ENCODE data around the gene VWA8. TPM values are rescaled to one million over a fixed set of nuclear protein-coding genes. Genes with fewer than 3 reads are reported as not detected.
"Not testable (repeated sequence)": the region's sequence is repeated elsewhere in the genome, so short reads cannot be mapped to it uniquely, and the experiment has no call there.

The VWA8 gene
- total and polyA plus RNA-seq, 4 experiments from 2014 or later: 3.2 to 23.3 (median 13.5) TPM

DNA sequence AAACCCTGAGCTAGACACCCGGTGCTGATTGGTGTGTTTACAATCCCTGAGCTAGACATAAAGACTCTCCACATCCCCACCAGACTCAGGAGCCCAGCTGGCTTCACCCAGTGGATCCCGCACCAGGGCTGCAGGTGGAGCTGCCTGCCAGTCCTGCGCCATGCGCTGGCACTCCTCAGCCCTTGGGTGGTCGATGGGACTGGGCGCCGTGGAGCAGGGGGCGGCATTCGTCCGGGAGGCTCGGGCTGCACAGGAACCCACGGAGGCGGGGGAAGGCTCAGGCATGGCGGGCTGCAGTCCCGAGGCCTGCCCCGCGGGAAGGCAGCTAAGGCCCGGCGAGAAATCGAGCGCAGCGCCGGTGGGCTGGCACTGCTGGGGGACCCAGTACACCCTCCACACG is 62.5 kb downstream of the VWA8 start:
- H3K27ac ChIP-seq (ENCODE audit: low read depth, low read length); H3K9me3 Mint-ChIP-seq; H3K4me1 Mint-ChIP-seq; H3K4me3 ChIP-seq (ENCODE audit: low read length in 2 of 2); H3K4me1 ChIP-seq (ENCODE audit: insufficient read depth, low read length); H3K9me3 ChIP-seq (ENCODE audit: control insufficient read depth in 1 of 2, low read length in 2 of 2); H3K27me3 Mint-ChIP-seq; H3K27me3 ChIP-seq (ENCODE audit: insufficient read depth, low read length); H3K27ac Mint-ChIP-seq; H3K4me3 Mint-ChIP-seq; intact Hi-C loops (cut with micrococcal nuclease); DNase-seq; H3K36me3 ChIP-seq (ENCODE audit: insufficient read depth, low read length); POLR2A ChIA-PET (ENCODE audit: partially characterized antibody): not testable (repeated sequence)
- CTCF ChIA-PET (ENCODE audit: partially characterized antibody): interaction anchor here (1.4 kb wide), 1 partner anchor 9 kb away, joined by 3 read pairs; no protein-coding TSS in a partner anchor
- peaks cover 13 to 33% of the 10 kb centered on the region in 2 donors for H3K36me3 Mint-ChIP-seq

DNA sequence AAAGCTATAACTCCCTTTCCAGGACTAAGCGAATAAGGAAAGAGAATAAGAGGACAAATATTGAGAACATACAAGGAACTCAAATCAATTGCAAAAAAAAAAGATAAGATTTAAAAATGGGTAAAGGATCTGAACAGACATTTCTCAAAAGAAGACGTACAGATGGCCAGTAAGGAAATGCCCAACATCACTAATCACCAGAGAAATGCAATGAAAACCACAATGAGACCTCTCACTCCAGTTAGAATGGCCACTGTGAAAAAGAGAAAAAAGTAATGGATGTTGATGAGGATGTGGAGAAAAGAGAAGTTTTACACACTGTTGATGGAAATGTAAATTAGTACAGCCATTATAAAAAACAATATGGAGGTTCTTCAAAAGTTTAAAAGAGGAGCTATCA is 63.8 kb downstream of the VWA8 start:
- POLR2A ChIA-PET (ENCODE audit: partially characterized antibody): no interaction called here
- DNase-seq: no peak
- peaks cover 0 to 5% (median 2%) of the 10 kb centered on the region in 4 donors for H3K4me1 Mint-ChIP-seq
- H3K27me3 Mint-ChIP-seq: no peaks in the 10 kb centered on the region
- Histone ChIP-seq H3K4me1 (ENCODE audit: insufficient read depth, low read length) (no peaks in the 10 kb centered on the region), H3K27ac (ENCODE audit: low read depth, low read length) (no peak overlapping the region), H3K36me3 (ENCODE audit: insufficient read depth, low read length) (no peaks in the 10 kb centered on the region), H3K9me3 (ENCODE audit: control insufficient read depth in 1 of 2, low read length in 2 of 2) (no peaks in the 10 kb centered on the region), H3K4me3 (ENCODE audit: low read length in 2 of 2) (no peak overlapping the region), H3K27me3 (ENCODE audit: insufficient read depth, low read length) (no peaks in the 10 kb centered on the region)
- peaks cover 20 to 37% of the 10 kb centered on the region in 2 donors for H3K36me3 Mint-ChIP-seq
- CTCF ChIA-PET (ENCODE audit: partially characterized antibody): interaction anchor here (1.4 kb wide), 1 partner anchor 10 kb away, joined by 3 read pairs; no protein-coding TSS in a partner anchor
- no peaks in the 10 kb centered on the region for H3K9me3 Mint-ChIP-seq
- no peak overlapping the region for H3K27ac Mint-ChIP-seq
- no peak overlapping the region for H3K4me3 Mint-ChIP-seq
- intact Hi-C loops (cut with micrococcal nuclease): no loop called here

GRCh38 chr13:41895478-41895877 is 65.4 kb downstream of the VWA8 start:
- H3K36me3 ChIP-seq (ENCODE audit: insufficient read depth, low read length): no peaks in the 10 kb centered on the region
- H3K27ac ChIP-seq (ENCODE audit: low read depth, low read length): no peak overlapping the region
- no peaks in the 10 kb centered on the region for H3K27me3 ChIP-seq (ENCODE audit: insufficient read depth, low read length)
- intact Hi-C loops (cut with micrococcal nuclease): no loop called here
- H3K27ac Mint-ChIP-seq: no peak overlapping the region
- no peaks in the 10 kb centered on the region for H3K27me3 Mint-ChIP-seq
- H3K9me3 ChIP-seq (ENCODE audit: control insufficient read depth in 1 of 2, low read length in 2 of 2): no peaks in the 10 kb centered on the region
- H3K4me1 Mint-ChIP-seq: peaks cover 0 to 5% (median 2%) of the 10 kb centered on the region in 4 donors
- CTCF ChIA-PET (ENCODE audit: partially characterized antibody): no interaction called here
- H3K9me3 Mint-ChIP-seq: no peaks in the 10 kb centered on the region
- H3K4me3 Mint-ChIP-seq: no peak overlapping the region
- H3K36me3 Mint-ChIP-seq: peaks cover 31 to 50% of the 10 kb centered on the region in 2 donors
- POLR2A ChIA-PET (ENCODE audit: partially characterized antibody): no interaction called here
- no peak overlapping the region for H3K4me3 ChIP-seq (ENCODE audit: low read length in 2 of 2)
- H3K4me1 ChIP-seq (ENCODE audit: insufficient read depth, low read length): no peaks in the 10 kb centered on the region
- DNase-seq: no peak

GRCh38 chr13:41891119-41891518 is 69.8 kb downstream of the VWA8 start:
- ChIA-PET POLR2A (ENCODE audit: partially characterized antibody) (no interaction called here), CTCF (ENCODE audit: partially characterized antibody) (no interaction called here)
- Histone ChIP-seq H3K27ac (ENCODE audit: low read depth, low read length) (no peak overlapping the region), H3K9me3 (ENCODE audit: control insufficient read depth in 1 of 2, low read length in 2 of 2) (no peaks in the 10 kb centered on the region), H3K4me1 (ENCODE audit: insufficient read depth, low read length) (no peaks in the 10 kb centered on the region), H3K4me3 (ENCODE audit: low read length in 2 of 2) (no peak overlapping the region), H3K27me3 (ENCODE audit: insufficient read depth, low read length) (no peaks in the 10 kb centered on the region), H3K36me3 (ENCODE audit: insufficient read depth, low read length) (no peaks in the 10 kb centered on the region)
- no peak for DNase-seq
- no peaks in the 10 kb centered on the region for H3K27me3 Mint-ChIP-seq
- H3K9me3 Mint-ChIP-seq: no peaks in the 10 kb centered on the region
- peaks cover 44 to 59% of the 10 kb centered on the region in 2 donors for H3K36me3 Mint-ChIP-seq
- intact Hi-C loops (cut with micrococcal nuclease): no loop called here
- no peak overlapping the region for H3K4me3 Mint-ChIP-seq
- H3K27ac Mint-ChIP-seq: peak overlapping the region in 1 of 7 donors; percentile 28
- H3K4me1 Mint-ChIP-seq: peaks cover 0 to 5% (median 1%) of the 10 kb centered on the region in 4 donors

GRCh38 chr13:41883147-41883546 is 77.8 kb downstream of the VWA8 start:
- no peaks in the 10 kb centered on the region for H3K4me1 ChIP-seq (ENCODE audit: insufficient read depth, low read length)
- Mint-ChIP-seq H3K9me3 (peaks cover 0 to 3% (median 0%) of the 10 kb centered on the region in 8 donors), H3K36me3 (peaks cover 56 to 72% of the 10 kb centered on the region in 2 donors), H3K27me3 (no peaks in the 10 kb centered on the region), H3K4me3 (no peak overlapping the region), H3K4me1 (no peaks in the 10 kb centered on the region), H3K27ac (no peak overlapping the region)
- H3K4me3 ChIP-seq (ENCODE audit: low read length in 2 of 2): no peak overlapping the region
- no peak overlapping the region for H3K27ac ChIP-seq (ENCODE audit: low read depth, low read length)
- DNase-seq: no peak
- peaks cover 5% of the 10 kb centered on the region for H3K36me3 ChIP-seq (ENCODE audit: insufficient read depth, low read length)
- ChIA-PET POLR2A (ENCODE audit: partially characterized antibody) (no interaction called here), CTCF (ENCODE audit: partially characterized antibody) (no interaction called here)
- no peaks in the 10 kb centered on the region for H3K27me3 ChIP-seq (ENCODE audit: insufficient read depth, low read length)
- intact Hi-C loops (cut with micrococcal nuclease): no loop called here
- H3K9me3 ChIP-seq (ENCODE audit: control insufficient read depth in 1 of 2, low read length in 2 of 2): no peaks in the 10 kb centered on the region

- H3K9me3 Mint-ChIP-seq; H3K4me1 Mint-ChIP-seq; H3K27ac ChIP-seq (ENCODE audit: low read depth, low read length); H3K36me3 ChIP-seq (ENCODE audit: insufficient read depth, low read length); intact Hi-C loops (cut with micrococcal nuclease); H3K27me3 ChIP-seq (ENCODE audit: insufficient read depth, low read length); H3K9me3 ChIP-seq (ENCODE audit: control insufficient read depth in 1 of 2, low read length in 2 of 2); H3K4me3 ChIP-seq (ENCODE audit: low read length in 2 of 2); POLR2A ChIA-PET (ENCODE audit: partially characterized antibody); H3K4me3 Mint-ChIP-seq; H3K27me3 Mint-ChIP-seq; CTCF ChIA-PET (ENCODE audit: partially characterized antibody); DNase-seq; H3K27ac Mint-ChIP-seq; H3K4me1 ChIP-seq (ENCODE audit: insufficient read depth, low read length): not testable (repeated sequence)
- peaks cover 46 to 62% of the 10 kb centered on the region in 2 donors for H3K36me3 Mint-ChIP-seq
These were observed 79.0 kb downstream of the VWA8 start for GRCh38 chr13:41881890-41882289.

- Histone ChIP-seq H3K9me3 (ENCODE audit: control insufficient read depth in 1 of 2, low read length in 2 of 2) (no peaks in the 10 kb centered on the region), H3K27ac (ENCODE audit: low read depth, low read length) (no peak overlapping the region), H3K4me1 (ENCODE audit: insufficient read depth, low read length) (no peaks in the 10 kb centered on the region), H3K4me3 (ENCODE audit: low read length in 2 of 2) (no peak overlapping the region), H3K27me3 (ENCODE audit: insufficient read depth, low read length) (no peaks in the 10 kb centered on the region), H3K36me3 (ENCODE audit: insufficient read depth, low read length) (peaks cover 5% of the 10 kb centered on the region)
- no peak overlapping the region for H3K4me3 Mint-ChIP-seq
- CTCF ChIA-PET (ENCODE audit: partially characterized antibody): no interaction called here
- no peaks in the 10 kb centered on the region for H3K4me1 Mint-ChIP-seq
- no peaks in the 10 kb centered on the region for H3K27me3 Mint-ChIP-seq
- intact Hi-C loops (cut with micrococcal nuclease): no loop called here
- no peak for DNase-seq
- peaks cover 41 to 54% of the 10 kb centered on the region in 2 donors for H3K36me3 Mint-ChIP-seq
- POLR2A ChIA-PET (ENCODE audit: partially characterized antibody): no interaction called here
- no peak overlapping the region for H3K27ac Mint-ChIP-seq
- peaks cover 0 to 3% (median 0%) of the 10 kb centered on the region in 8 donors for H3K9me3 Mint-ChIP-seq
These were observed 79.9 kb downstream of the VWA8 start for GRCh38 chr13:41880966-41881365.

DNA sequence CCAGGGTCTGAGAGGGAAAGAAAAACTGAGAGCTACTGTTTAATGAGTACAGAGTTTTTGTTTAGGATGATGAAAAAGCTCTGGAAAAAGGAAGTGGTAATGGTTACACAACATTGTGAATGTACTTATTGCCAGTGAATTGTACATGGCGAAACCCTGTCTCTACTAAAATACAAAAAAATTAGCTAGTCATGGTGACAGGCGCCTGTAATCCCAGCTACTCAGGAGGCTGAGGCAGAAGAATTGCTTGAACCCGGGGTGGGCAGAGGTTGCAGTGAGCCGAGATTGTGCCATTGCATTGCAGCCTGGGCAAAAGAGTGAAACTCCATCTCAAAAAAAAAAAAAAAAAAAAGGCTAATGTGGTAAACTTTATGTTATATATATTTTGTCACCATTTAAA is 96.3 kb downstream of the VWA8 start:
- Mint-ChIP-seq H3K36me3 (peaks cover 54 to 63% of the 10 kb centered on the region in 2 donors), H3K4me3 (no peak overlapping the region), H3K4me1 (peaks cover 0 to 7% (median under 1%) of the 10 kb centered on the region in 4 donors), H3K27me3 (no peaks in the 10 kb centered on the region), H3K9me3 (no peaks in the 10 kb centered on the region), H3K27ac (no peak overlapping the region)
- ChIA-PET POLR2A (ENCODE audit: partially characterized antibody) (no interaction called here), CTCF (ENCODE audit: partially characterized antibody) (no interaction called here)
- no peaks in the 10 kb centered on the region for H3K27me3 ChIP-seq (ENCODE audit: insufficient read depth, low read length)
- H3K9me3 ChIP-seq (ENCODE audit: control insufficient read depth in 1 of 2, low read length in 2 of 2): no peaks in the 10 kb centered on the region
- H3K4me3 ChIP-seq (ENCODE audit: low read length in 2 of 2): no peak overlapping the region
- H3K4me1 ChIP-seq (ENCODE audit: insufficient read depth, low read length): no peaks in the 10 kb centered on the region
- H3K27ac ChIP-seq (ENCODE audit: low read depth, low read length): no peak overlapping the region
- no peaks in the 10 kb centered on the region for H3K36me3 ChIP-seq (ENCODE audit: insufficient read depth, low read length)
- intact Hi-C loops (cut with micrococcal nuclease): no loop called here
- no peak for DNase-seq
